Measurements from ENCODE around the gene FAM53A. TPM values are rescaled to one million over a fixed set of nuclear protein-coding genes. Genes with fewer than 3 reads are reported as not detected.
"Not testable (repeated sequence)": the region's sequence is repeated elsewhere in the genome, so short reads cannot be mapped to it uniquely, and the experiment has no call there.

FAM53A gene
- total RNA-seq, 1 donor from 2014 or later, result 1.7 TPM

DNA sequence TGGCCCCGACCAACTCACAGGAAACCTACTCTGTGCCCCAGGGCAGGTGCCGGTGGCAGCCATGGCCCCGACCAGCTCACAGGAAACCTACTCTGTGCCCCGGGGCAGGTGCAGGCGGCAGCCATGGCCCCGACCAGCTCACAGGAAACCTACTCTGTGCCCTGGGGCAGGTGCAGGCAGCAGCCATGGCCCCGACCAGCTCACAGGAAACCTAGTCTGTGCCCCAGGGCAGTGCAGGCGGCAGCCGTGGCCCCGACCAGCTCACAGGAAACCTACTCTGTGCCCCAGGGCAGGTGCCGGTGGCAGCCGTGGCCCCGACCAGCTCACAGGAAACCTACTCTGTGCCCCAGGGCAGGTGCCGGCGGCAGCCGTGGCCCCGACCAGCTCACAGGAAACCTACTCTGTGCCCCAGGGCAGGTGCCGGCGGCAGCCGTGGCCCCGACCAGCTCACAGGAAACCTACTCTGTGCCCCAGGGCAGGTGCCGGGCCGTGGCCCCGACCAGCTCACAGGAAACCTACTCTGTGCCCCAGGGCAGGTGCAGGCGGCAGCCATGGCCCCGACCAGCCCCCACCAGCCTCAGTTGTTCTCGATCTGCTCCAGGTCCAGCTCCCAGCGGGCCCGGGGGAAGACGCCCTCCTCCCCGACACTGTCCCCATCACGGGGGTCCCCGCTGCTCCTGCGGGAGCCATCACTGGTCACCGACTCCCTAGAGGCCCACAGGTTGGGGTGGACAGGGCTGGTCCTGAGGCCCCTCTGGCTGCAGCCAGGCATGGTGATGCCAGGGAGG, 43.2 kb downstream of the FAM53A start:
- DNase-seq, result not testable (repeated sequence)

DNA sequence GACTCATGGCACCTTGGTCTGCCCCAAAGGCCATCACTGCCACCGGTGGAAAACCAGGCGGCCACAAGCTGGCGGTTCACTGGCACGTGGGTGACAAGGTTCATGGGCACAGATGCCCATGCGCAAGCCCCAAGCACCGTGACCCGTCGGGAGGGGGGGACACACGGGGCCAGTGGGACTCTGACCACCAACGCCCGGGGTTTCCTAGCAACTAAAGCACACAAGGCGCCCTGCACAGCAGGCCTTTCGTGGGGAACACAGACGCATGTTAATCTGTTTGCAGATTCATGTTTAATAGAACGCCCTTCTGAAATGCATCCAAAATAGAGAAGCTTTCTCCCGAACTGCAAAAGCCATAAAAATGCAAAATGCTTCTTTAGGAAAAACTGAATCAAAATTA, 43.9 kb downstream of the FAM53A start:
- DNase-seq, result peak; percentile 25

DNA sequence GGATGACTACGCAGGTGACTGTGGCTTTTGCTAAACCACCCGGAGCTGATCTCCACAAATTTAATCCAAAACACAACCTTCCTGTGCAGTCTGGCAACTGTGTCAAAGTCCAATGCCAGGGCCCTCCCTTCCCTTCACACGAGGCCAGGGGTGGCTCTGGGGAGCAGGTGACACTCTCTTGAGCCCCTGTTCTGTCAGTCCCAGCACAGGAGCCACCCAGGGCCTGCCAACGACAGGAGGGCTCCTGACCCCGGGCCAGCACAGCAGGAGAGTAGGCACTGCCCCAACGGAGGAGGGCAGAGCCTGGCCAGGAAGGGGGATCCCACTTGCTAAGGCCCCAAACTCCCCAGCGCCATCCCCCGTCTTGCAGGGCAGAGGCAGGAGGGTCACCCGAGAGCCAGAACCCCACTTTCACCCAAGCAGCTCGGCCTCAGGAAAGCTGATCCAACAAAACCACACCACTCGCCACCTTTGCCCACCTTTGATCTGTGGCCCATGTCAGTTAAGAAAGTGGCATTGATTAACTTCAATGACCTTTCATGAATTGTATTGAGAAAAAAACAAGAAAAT, 44.7 kb downstream of the FAM53A start:
- no peak for DNase-seq

DNA sequence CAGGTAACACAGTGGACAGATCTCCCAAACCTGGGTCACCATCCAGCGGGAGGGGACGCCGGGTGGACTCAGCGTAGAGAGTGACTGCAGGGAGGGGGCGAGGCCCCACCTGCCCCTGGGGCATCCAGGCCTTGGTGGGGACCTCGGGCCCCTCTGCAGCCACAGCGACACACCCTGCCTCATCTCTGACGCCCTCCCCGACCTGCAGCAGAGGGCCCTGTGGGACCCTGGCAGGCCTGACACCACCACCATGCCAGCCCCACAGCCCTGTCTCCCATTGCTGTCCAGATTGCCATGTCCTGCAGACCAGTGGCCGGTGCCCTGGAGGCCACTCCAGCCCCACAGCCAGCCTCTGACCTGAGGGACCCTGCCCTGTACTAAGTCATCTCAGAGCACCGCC, 45.2 kb downstream of the FAM53A start:
- no peak for DNase-seq

DNA sequence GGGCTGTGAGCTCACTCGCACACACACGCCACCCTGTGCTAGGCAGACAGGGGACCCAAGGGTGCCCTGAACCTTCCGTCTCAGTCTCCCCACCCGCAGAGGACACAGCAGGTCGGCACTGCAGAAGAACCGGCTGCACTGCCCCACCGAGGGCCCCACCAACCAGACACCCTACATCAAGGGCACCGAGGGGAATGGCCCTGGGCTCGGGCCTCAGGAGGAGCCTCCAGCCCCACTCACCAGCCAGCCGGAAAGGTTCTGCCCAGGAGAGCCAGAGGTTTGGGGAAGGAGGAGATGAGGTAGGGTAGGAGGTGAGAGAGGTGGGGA, 45.9 kb downstream of the FAM53A start:
- DNase-seq, result no peak

DNA sequence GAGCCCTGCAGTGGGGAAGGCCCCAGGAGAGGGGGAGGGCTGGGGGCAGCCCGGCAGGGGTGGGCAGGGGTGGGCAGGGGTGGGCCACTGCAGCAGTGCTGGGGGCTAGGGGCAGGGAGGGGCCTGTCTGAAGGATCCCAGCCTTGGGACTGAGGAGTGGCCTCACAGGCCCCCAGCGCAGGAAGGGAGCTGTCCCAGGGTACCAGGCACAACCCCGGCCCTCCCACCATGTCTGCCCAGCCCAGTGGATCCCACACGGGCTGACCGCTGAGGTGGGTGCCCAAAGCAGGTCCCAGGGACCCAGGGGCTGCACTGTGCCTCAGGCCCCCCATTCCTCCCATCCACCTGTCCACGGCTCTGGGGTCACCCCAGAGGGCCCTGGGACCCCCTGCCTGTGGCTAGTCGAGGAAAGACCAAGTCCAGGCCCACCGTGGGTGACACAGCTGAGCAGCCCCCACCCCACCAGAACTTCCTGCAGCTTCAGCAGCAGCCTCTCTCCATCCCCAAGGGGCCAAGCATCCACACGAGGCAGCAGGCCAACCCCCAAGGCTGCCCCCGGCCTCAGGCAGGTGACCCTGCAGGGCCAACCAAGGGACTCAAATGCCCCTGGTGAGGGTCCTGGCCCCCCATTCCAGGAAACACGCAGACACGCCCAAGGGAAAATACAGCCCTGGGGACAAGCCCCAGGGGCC, 46.4 kb downstream of the FAM53A start:
- no peak for DNase-seq

DNA sequence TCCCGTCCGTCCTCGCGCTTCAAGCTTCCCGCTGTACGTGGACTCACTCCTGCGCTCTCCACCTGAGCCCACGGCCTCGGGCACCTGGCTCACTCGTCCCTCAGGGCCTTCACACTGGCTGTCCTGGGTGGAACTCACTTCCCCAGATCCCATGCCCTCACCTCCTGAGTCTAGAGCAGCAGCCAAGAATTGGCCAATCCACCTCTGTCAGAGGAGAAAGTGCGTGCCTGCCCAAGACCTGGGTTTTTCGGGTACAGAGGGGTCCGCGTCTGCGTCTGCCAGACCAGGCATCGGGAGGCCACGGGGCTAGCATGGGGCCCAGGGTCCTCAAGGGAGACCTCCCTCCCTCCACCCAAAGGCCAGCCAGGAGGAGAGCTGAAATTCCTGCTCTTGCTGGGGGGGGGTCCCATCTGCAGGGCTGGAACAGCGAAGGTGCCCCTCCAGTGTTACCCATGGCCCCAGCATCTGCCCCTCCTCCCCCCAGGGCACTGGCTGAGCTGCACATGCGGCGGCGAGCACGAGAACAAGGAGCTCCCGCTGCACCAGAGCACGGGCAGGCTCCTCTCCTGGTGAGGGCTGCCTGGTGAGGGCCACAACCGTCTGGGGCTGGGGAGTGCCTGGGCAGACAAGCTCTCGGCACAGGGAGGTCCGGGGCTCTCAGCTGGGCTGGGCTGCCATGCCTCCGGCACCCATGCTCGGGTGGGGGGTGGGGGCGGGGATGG, 47.5 kb downstream of the FAM53A start:
- no peak for DNase-seq

DNA sequence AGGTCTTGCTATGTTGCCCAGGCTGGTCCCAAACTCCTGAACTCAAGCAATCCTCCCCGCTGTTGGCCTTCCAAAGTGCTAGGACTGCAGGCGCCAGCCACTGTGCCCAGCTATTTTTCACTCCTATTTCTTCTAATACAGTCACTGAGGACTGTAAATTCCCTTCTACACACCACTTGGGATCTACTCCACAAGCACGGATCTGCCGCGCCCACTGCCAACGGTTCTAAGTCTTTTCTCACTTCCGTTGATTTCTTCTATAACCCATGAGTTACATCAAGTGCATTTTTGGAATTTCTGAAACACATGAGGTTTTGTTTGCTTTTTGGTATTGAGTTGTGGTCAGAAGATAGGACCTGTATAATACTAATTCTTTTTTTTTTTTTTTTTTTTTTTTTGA, 48.6 kb downstream of the FAM53A start:
- DNase-seq, result no peak

DNA sequence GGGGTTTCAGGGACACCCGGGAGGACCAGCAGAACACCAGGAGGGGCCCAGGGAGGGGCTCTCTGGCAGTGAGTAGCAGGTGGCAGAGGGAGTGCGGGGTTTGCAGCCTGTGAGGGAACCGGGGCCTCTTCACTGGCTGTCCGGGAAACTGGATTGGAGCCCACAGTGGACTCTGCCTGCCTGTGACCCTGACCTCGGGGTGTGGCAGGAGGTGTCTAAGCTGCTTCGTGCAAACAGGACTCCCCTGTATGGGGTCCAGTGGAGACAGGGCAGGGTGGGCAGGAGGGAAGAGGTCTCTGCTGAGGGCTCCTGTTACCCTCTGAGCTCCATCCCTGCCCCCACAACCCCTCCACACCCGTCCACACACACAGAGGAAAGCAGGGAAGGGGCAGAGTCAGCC, 50.1 kb downstream of the FAM53A start:
- no peak for DNase-seq

DNA sequence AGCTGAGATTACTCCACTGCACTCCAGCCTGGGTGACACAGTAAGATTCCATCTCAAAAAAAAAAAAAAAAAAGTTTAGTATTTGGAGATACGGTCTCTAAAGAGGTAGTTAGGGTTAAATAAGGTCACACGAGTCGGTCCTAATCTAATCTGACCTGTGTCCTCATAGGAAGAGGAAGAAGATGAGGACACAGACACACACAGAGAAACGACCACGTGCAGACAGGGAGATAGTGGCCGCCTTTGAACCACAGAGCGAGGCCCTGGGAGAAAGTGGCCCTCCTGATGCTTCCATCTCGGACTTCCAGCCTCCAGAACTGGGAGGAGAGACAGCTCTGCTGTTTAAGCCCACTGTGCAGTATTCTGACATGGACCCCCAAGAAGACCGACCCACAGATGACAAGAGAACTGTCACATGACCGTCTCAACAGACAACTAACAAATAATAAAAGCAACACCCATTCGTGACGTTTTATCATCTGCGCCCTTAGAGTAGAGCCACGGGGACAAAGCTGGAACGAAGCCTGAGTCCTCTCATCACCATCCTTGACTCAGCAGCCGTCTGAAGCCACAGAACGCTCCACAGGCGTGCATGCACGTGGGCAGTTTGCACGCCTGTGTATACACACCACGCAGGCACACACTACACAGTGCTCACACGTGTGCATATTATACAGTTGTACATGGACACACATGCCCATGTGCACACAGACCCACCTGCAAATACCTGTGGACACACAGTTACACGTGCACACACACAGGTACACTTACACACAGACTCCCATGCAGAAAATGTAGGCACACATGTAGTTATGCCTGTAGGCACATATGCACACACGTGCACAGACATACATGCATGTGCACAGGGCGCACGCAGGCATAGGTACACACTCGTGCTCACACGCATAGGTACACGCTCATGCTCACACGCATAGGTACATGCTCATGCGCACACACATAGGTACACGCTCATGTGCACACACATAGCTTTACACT, 51.7 kb downstream of the FAM53A start:
- no peak for DNase-seq

DNA sequence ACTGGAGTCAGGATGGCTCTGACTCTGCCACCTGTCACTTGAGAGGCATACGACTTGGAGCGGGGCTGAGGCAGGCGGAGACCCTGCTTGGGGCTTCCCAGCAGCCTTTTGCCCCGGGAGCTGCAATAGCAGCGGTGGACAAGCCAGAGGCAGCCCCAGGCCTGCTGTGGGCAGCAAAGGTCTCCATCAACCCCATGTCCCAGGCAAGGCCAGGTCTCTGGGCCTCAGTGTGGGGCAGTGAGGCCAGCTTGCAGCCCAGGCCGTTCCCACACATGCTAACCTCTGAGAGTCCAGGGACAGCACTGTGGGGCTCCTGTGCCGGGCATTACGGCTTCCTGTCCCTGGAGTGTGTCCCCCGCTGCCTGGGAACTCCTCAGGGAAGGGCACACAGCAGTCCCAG, 53.0 kb downstream of the FAM53A start:
- DNase-seq, result no peak

DNA sequence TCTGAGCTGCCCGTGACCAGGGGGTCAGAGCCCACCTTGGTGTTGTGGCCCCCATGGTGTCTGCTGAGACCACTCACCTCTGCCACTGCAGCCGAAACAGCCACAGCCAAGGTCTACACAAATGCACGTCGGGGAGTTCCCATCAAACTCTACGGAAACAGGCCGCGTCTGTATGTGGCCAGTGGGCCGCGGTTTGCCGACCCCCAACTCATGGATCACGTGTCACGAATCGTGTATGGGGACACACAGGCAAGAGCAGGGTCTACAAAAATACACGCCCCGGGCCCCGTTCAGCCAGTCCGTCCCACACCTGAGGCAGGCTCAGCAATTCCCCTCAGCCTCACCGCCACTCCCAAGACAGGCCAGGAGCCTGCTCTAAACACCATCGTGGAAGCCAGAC, 53.8 kb downstream of the FAM53A start:
- DNase-seq, result no peak

DNA sequence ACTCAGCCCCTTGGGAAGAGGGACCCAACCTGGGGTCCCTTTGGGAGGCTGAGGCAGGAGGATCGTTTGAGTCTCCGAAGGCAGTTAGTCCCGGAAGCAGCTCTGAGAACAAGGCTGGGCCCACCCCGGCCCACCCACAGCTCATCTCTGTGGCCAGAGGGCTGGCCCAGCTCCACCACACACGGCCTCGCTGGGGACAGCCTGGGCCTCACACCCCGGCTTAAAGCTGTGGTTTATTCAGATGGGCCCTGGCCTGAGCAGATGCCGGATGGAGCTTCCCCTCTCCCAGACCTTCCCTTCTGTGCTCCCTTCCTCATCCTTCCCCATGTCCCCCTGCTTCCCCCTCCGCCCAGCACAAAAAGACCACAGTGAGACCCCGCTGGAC, 54.4 kb downstream of the FAM53A start:
- DNase-seq, result peak; percentile 3

DNA sequence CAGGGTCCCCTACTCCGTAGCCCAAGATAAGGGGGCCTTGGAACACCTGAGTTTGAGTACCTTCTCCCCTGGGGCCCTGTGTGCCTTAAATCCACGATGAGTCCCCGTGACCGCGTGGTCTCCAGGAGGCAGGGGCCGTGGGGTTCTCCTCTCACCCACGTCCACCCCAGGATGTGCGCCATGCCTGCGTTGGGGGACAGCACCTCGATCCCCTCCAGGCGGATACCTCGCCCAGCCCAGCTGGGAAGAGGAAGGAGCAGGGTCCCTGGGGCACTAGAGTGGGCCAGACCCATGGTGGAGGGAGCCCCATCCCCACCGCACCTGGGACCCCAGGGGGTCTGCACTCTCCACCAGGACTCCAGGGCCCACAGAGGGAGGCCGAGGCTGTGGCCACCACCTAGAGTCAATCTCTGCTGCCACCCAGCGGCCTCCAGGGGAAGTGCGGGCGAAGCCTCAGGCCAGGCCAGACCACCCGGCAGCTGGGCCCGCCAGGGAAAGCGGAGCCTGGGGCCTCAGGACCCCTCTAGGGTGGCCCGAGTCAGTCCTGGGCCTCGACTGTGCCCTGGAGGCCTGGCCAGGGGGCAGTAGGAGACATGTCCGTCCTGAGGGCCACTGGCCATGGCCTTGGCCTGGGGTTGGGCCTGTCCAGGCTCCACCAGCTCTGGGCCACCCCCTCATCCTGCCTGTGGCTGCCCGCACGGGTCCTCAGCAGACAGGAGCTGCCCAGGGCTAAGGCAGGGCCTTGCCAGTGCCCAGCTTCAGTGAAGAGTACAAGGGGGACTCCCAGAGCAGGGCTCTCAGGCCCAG, 55.0 kb downstream of the FAM53A start:
- DNase-seq, result peak; percentile 75

DNA sequence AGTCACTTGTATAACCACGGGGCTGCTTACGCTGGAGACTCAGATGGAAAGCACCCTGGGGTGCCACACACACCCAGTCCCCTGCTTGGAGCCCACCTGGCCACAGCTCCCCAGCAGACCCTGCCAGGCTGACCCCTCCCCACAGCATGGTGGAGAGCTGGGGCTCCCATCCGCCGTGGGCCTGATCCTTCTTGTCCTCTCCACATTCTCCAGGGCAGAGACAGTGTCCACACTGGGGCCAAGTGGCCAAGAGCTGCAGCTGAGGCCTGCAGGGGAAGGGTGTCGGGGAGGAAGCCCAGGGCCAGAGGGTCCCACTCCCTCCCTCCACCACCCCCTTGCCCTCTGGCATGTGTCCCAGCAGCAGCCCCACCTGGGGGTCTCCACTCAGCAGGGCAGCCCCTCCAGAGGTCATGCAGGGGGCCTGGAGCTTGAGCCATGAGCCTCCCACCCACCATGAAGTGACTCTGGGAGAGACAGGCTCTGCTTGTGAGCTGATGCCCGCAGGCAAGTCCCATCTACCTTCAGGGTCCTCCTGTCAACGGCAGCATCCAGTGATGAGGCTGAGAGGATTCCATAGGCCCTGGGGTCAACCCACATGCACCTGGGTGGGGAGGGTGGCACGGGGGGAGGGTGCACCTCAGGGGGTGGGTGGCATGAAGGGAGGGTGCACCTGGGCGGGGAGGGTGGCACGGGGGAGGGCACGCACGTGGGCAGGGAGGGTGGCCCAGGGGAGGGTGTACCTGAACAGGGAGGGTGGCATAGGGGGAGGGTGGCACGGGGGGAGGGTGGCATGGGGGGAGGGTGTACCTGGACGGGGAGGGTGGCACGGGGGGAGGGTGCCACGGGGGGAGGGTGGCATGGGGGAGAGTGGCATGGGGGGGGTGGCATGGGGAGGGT, 56.4 kb downstream of the FAM53A start:
- no peak for DNase-seq

DNA sequence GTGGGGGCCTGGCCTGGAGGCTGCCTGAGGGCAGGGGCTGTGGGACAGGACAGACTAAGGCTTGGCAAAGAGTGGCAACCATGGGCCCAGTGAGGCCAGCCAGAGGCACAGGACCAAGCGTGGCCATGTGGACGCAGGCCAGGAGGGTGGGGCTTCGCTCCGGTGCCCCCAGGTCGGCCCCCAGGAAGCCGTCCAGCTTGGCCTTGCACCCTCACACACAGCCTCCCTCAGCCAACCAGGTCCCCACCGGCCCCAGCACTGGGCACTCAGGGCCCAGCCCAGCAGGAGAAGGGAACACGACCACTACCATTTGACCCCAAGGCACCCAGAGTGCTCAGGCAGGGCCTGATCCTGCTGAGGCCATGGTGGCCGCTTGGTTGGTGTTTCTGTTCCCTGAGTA, 57.2 kb downstream of the FAM53A start:
- DNase-seq, result no peak

DNA sequence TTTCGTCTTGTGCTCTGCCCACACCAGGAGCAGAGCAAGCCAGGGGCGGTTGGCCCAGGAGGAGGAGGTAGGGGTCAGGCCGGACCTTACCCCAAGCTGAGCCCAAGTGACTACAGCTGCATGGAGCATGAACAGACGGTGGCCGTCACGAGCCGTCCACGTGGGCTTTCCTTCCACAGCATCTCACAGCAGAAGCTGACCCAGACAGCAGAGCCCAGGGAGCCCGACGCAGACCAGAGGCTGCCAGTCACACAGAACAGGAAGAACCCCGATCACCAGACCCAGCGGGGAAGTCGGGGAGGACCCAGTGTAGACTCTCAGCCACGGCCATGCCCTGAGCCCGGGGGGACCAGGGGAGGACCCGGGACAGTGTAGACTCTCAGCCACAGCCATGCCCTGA, 58.0 kb downstream of the FAM53A start:
- no peak for DNase-seq

DNA sequence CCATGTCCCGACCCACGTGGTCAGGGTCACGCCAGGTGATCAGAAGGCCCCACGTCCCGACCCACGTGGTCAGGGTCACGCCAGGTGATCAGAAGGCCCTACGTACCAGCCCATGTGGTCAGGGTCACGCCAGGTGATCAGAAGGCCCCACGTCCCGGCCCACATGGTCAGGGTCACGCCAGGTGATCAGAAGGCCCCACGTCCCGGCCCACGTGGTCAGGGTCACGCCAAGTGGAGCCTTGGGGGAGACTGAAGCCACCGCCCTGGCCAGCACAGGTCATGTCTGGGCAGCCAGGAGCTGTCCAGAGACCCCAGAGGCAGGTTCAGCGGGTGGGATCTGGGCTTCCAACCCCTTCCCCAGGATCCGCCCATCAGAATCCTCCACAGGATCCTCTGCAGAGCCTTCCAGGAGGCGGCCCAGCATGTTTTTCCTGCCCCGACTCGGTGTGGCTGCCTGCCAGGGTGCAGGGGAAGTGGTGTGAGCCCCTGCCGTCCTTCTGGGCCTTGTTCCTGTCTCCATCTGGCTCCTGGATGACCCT, 58.4 kb downstream of the FAM53A start:
- DNase-seq, result no peak

DNA sequence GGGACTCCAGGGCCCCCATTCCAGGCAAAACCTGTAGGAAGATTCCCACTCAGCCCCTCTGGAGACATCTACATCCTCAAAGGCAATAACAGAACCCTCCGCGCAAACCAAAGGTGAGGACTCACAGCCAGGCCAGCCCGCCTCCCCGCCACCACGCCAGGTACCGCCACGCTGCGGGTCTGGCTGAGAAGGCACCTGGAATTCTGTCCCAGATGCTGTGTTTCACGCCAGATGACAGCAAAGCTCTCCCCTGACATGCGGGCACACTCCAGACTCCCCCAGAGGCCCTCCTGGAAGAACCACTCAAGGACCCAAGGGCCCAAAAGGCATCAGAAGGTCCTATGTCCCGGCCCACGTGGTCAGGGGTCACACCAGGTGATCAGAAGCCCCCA, 59.6 kb downstream of the FAM53A start:
- no peak for DNase-seq
